Epithelial cell of esophagus (primary cell): ENCODE measurements around the gene PRKAG1.

Experiments
- DNase-seq: peaks from one replicate; pipeline ENCODE4 v3.0.0; 2010; ENCODE audit warnings: low read depth
- H3K4me3 ChIP-seq: 2 replicates; pipeline ENCODE4 v1.5.1; 2011; ENCODE audit warnings: mild to moderate bottlenecking, low read length, control low read depth
- TF ChIP-seq, protein P1 (sequence below): IDR thresholded peaks from 2 replicates; pipeline ENCODE4 v1.5.1; 2011; ENCODE audit warnings: low read depth, mild to moderate bottlenecking, low read length, control low read depth, inconsistent platforms; ENCODE audit not compliant: insufficient read depth; ENCODE audit errors: missing control alignments

Gene PRKAG1

DNA sequence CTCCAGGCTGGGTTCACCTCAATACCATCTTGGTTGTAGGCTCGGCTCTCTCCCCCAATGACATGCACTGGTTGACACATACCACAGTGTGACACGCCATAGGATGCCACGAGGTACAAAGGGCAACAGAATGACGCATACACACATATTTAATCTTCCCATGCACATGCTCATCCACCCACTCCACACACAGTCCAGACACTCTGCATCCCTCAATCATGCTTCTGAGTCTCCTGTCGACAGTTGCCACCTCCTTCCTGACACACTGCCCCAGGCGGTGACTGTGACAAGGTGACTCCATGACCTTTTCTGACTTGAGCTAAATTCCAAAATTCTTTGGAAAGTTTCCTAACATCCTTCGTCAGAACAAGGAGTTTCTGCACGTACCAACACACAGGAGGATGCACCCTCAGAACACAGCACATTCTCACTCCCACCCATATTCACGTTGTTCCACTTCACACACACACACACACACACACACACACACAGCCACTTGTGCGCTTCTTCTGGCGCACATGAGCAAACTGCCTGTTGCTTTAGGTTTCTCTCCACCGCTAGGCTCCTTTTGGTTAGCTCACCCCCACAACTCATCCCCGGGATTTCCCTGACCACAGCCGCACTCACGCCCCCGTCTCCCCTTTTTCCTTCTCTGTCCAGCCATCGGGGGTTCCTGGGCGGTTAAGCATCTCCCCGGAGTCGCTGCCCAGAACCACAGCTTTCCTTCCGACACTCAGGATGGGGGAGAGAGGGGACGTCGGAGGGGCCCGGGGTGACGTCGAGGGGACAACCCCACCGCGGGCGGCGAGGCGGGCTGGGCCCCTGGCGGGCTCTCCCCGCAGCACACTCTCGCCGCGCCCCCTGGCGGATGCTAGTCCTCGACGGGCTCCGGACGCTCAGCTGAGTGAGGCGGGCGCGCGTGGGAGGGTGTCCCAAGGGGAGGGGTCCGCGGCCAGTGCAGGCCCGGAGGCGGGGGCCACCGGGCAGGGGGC, 41.0 kb downstream of the PRKAG1 start:
- no peak overlapping the region for H3K4me3 ChIP-seq
- TF ChIP-seq, protein P1, sequence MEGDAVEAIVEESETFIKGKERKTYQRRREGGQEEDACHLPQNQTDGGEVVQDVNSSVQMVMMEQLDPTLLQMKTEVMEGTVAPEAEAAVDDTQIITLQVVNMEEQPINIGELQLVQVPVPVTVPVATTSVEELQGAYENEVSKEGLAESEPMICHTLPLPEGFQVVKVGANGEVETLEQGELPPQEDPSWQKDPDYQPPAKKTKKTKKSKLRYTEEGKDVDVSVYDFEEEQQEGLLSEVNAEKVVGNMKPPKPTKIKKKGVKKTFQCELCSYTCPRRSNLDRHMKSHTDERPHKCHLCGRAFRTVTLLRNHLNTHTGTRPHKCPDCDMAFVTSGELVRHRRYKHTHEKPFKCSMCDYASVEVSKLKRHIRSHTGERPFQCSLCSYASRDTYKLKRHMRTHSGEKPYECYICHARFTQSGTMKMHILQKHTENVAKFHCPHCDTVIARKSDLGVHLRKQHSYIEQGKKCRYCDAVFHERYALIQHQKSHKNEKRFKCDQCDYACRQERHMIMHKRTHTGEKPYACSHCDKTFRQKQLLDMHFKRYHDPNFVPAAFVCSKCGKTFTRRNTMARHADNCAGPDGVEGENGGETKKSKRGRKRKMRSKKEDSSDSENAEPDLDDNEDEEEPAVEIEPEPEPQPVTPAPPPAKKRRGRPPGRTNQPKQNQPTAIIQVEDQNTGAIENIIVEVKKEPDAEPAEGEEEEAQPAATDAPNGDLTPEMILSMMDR, result peak; percentile 42
- DNase-seq, result peak; percentile 51

DNA sequence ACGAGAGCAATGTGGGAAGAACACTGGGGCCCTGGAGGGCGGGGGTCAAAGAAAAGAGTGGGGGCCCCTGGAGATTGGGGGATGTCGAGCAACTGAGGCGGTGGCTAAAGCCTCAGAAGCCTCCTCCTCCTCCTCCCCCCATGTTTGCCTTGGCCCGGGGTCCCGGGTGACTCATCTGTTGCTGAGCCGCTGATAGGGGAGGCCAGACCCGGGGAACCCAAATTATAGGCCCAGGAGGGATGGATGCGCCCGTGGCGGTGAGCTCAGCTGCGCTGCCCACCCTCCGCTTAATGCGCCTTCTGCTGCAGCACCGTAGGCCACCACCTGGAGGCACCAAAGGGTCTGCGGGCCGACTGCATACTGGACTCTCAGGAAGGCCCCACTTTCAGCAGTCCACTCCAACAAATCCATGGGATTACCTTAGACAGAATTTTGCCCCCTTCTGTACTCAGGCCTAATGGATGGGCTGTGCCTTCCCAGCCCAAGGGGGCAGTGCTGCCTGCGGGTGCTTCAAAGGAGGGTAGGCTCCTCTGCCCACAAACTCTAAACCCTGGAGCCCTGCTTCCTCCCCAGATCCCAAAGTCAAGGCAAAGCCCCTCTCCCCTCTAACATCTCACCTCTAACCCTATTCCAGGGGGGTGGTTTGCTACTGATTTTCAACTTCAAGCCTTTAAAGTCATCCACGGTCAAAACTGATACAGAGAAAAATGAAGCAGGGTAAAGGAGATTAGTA, 44.5 kb downstream of the PRKAG1 start:
- DNase-seq, result no peak
- H3K4me3 ChIP-seq, result no peak overlapping the region
- TF ChIP-seq, protein P1, result peak; percentile 55

DNA sequence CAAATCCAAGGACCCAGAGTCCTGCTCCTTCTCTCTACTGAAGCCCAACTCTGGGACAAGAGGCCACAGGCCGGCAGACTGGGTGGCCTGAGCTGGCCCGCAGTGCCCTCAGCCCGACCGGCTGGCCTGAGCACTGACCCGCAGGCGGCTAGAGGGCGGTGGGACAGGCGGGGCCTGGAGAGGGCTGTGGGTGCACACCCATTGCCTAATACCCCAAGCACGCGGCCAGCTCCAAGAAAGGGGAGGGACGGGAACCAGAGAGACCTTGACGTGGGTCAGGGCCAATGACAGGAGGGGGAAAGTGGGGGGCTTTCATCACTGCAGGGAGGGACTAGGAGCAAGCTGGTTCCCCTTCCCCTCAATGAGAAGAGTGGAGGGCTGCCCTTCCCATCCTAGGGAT, 45.0 kb downstream of the PRKAG1 start:
- H3K4me3 ChIP-seq, result no peak overlapping the region
- no peak for DNase-seq
- TF ChIP-seq, protein P1, result no peak

DNA sequence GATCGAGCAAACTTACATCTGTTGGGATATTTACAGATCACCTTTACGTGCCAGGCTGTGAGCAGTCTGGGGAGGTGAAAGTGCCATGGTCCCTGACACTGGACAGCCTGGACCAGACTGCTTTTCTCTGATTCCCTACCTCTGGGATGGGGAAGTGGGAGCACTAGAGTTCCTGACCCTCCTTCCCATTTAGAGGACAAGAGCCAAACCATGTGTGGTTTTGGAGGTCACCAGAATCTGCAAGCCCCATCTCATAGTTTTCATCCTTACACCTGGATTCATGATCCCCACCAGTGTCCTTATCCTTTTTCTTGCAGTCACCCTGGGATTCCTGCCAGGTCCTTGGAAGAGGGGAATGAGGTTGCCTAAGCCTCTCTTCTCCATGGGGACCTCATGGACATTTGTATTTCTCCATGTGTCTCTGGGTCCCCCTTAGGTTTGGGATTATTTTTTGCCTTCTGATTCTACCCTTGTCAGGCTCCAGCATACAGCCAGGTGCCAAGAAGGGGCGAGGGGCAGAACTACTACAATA, 45.6 kb downstream of the PRKAG1 start:
- no peak for DNase-seq
- H3K4me3 ChIP-seq, result no peak overlapping the region
- TF ChIP-seq, protein P1, result no peak

DNA sequence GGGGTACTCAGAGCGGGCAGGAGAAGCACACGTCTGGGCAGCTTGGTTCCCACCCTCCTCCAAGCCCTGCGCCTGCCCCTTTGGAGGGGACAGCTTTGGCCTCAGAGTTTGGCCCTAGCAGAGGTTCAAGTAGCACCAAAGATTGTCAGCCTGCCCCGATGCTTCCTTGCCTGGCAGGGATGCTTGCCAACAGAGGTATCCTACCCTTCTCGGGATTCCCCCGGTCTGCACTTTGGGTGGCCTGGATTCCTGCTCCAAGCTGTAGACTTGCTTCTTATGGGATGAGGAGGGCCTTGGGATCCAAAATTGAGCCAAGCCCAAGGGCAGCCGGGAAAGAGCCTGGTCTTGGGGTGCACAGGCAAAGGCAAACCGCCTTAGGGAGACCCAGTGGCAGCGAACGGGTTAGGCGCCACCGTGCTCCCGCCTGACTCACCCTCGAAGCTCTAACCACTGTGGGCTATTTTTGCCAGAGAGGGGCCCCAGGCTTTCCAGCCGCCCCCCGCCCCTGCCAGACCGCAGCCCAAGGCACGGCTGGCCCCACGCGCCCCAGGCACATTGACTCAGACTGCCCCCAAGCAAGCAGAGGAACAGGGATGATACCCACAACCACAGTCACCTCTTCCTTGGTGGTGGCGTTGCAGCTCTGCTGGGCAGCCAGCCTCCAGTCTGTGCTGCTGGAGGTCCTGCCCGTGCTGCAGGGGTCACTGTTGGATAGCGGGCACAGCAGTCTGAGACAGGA, 46.2 kb downstream of the PRKAG1 start:
- TF ChIP-seq, protein P1, result no peak
- no peak overlapping the region for H3K4me3 ChIP-seq

DNA sequence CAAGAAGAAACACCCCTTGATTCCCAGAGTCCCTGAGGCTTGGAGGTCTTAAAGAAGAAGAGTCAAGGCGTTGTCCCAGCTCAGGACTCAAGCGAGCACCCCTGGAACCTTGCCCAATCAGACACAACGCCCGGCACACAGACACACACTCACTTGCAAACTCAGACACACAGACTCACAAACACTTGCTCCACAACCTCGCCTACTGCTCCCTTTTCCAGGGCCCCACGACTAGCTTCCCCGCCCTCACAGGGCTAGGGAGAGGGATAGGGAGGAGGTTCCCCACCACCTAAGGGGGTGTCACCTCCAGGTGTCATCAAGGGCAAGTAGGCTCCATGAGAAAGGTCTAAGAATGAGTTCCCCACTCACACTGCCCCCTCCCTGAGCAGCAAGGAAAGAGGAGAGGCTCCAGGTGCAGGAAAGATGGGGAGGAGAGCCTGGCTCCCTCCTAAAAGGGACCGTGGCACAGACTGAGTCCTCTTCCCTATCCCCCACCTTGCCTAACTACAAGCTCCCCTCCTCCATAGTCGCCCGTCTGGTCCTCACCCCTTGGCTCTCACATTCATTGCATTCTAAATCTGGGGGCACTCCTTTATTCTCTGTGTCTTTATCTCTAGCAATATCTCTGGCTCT, 47.8 kb downstream of the PRKAG1 start:
- TF ChIP-seq, protein P1, result no peak
- DNase-seq, result no peak
- H3K4me3 ChIP-seq, result peak overlapping the region; percentile 41

More for the DNA sequence above, 46.2 kb downstream of the PRKAG1 start:
- no peak for DNase-seq
